Endothelial cell (in vitro differentiated cells): Measurements from ENCODE around the gene IL2RG. TPM values are rescaled to one million over a fixed set of nuclear protein-coding genes. Genes with fewer than 3 reads are reported as not detected.
A peak's percentile ranks its signal among the peaks of the same experiment; 100 is the strongest.

Experiments
- DNase-seq: peaks from one replicate; pipeline ENCODE4 v3.0.0; 2021; ENCODE audit warnings: low spot score
- H3K27ac Mint-ChIP-seq: one replicate; pipeline ENCODE4 v1.8.0; 2021; ENCODE audit warnings: mixed read lengths, inconsistent platforms; ENCODE audit not compliant: unreplicated experiment
- H3K27me3 Mint-ChIP-seq: one replicate; pipeline ENCODE4 v1.8.0; 2021; ENCODE audit warnings: mild to moderate bottlenecking, moderate library complexity, mixed read lengths, inconsistent platforms; ENCODE audit not compliant: unreplicated experiment
- H3K36me3 Mint-ChIP-seq: one replicate; pipeline ENCODE4 v1.8.0; 2021; ENCODE audit warnings: mild to moderate bottlenecking, low read depth, mixed read lengths, inconsistent platforms; ENCODE audit not compliant: unreplicated experiment
- H3K4me1 Mint-ChIP-seq: one replicate; pipeline ENCODE4 v1.8.0; 2021; ENCODE audit warnings: mild to moderate bottlenecking, mixed read lengths, inconsistent platforms; ENCODE audit not compliant: unreplicated experiment
- H3K4me3 Mint-ChIP-seq: one replicate; pipeline ENCODE4 v1.8.0; 2021; ENCODE audit warnings: mild to moderate bottlenecking, mixed read lengths, inconsistent platforms; ENCODE audit not compliant: unreplicated experiment
- H3K9me3 Mint-ChIP-seq: one replicate; pipeline ENCODE4 v1.8.0; 2021; ENCODE audit warnings: mixed read lengths, inconsistent platforms; ENCODE audit not compliant: unreplicated experiment
- total RNA-seq: library from RNA; stranded (reverse); fragmentation: NEBNext Ultra II Directional; extraction: Animal tissue kit (Norgen Biotek cat#: 25700); gene quantifications from one replicate; pipeline ENCODE4 v1.2.1, GENCODE V29; 2021; ENCODE audit not compliant: unreplicated experiment
- TF ChIP-seq, protein P1 (sequence below): fragments of 200-600 bp; sonication (generic); IDR thresholded peaks from one replicate; pipeline ENCODE4 v1.5.0; 2021; ENCODE audit warnings: antibody characterized with exemption; ENCODE audit not compliant: unreplicated experiment

IL2RG gene
- total RNA-seq, 1 donor from 2014 or later, result not detected

GRCh38 chrX:71067089-71067488 lies 44.3 kb downstream of the IL2RG start:
- TF ChIP-seq, protein P1, sequence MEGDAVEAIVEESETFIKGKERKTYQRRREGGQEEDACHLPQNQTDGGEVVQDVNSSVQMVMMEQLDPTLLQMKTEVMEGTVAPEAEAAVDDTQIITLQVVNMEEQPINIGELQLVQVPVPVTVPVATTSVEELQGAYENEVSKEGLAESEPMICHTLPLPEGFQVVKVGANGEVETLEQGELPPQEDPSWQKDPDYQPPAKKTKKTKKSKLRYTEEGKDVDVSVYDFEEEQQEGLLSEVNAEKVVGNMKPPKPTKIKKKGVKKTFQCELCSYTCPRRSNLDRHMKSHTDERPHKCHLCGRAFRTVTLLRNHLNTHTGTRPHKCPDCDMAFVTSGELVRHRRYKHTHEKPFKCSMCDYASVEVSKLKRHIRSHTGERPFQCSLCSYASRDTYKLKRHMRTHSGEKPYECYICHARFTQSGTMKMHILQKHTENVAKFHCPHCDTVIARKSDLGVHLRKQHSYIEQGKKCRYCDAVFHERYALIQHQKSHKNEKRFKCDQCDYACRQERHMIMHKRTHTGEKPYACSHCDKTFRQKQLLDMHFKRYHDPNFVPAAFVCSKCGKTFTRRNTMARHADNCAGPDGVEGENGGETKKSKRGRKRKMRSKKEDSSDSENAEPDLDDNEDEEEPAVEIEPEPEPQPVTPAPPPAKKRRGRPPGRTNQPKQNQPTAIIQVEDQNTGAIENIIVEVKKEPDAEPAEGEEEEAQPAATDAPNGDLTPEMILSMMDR, result no peak
- Mint-ChIP-seq H3K9me3 (no peaks in the 10 kb centered on the region), H3K36me3 (peaks cover 4% of the 10 kb centered on the region), H3K4me1 (peaks cover 10% of the 10 kb centered on the region), H3K4me3 (peak overlapping the region; percentile 98), H3K27me3 (no peaks in the 10 kb centered on the region), H3K27ac (no peak overlapping the region)
- no peak for DNase-seq

- Mint-ChIP-seq H3K27ac (no peak overlapping the region), H3K4me1 (no peaks in the 10 kb centered on the region), H3K27me3 (no peaks in the 10 kb centered on the region), H3K9me3 (no peaks in the 10 kb centered on the region), H3K4me3 (no peak overlapping the region), H3K36me3 (peaks cover 12% of the 10 kb centered on the region)
- TF ChIP-seq, protein P1, result no peak
- no peak for DNase-seq
Observed at GRCh38 chrX:71060127-71060526, 51.2 kb downstream of the IL2RG start.

DNA sequence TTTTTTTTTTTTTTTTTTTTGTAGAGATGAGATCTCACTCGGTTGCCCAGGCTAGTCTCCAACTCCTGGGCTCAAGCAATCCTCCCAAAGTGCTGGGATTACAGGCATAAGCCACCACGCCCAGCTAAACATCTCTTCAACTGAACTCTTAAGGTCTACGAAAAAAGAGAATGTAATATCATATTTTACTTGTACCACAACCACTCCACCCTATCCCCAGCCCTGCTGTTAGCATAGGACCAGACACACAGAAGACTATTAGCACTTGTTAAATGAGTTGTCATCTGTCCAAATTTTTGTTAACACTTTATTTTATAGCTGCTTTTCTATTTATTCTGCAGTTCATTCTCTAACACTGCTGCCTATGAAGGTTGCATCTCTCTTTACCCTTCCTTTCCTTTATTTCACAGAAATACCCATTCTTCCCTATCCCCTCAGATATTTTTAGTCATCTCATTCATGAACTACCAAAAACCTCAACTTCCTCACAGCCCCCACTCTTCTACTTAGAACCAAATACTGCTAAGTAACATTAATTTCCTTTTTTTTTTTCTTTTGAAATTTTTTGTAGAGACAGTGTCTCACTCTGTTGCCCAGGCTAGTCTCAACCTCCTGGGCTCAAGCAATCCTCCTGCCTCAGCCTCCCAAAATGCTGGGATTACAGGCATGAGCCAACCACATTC lies 53.4 kb downstream of the IL2RG start:
- TF ChIP-seq, protein P1, result no peak
- no peaks in the 10 kb centered on the region for H3K27me3 Mint-ChIP-seq
- DNase-seq, result no peak
- no peak overlapping the region for H3K4me3 Mint-ChIP-seq
- no peak overlapping the region for H3K27ac Mint-ChIP-seq
- H3K9me3 Mint-ChIP-seq, result no peaks in the 10 kb centered on the region
- H3K36me3 Mint-ChIP-seq, result peaks cover 12% of the 10 kb centered on the region
- H3K4me1 Mint-ChIP-seq, result no peaks in the 10 kb centered on the region

Other genes starting within 250 kb of the IL2RG start
- gene TEX11, start 202.9 kb downstream of the IL2RG start, total RNA-seq, result not detected
- 1.1 TPM for gene SLC7A3, start 180.5 kb downstream of the IL2RG start, total RNA-seq
- 95.0 TPM for gene SNX12, start 43.2 kb downstream of the IL2RG start, total RNA-seq
- 16.4 TPM for gene FOXO4, start 15.7 kb downstream of the IL2RG start, total RNA-seq
- not detected for gene CXorf65, start 4.8 kb downstream of the IL2RG start, total RNA-seq
- 128 TPM for gene MED12, start 7.0 kb upstream of the IL2RG start, total RNA-seq
- gene NLGN3, start 33.3 kb upstream of the IL2RG start, total RNA-seq, result 1.7 TPM
- not detected for gene GJB1, start 111.6 kb upstream of the IL2RG start, total RNA-seq
- gene ZMYM3, start 142.6 kb upstream of the IL2RG start, total RNA-seq, result 78.1 TPM
- gene NONO, start 172.1 kb upstream of the IL2RG start, total RNA-seq, result 549 TPM
- 2.8 TPM for gene ITGB1BP2, start 190.2 kb upstream of the IL2RG start, total RNA-seq